ENCODE data around the gene FAM229A. TPM values are rescaled to one million over a fixed set of nuclear protein-coding genes. Genes with fewer than 3 reads are reported as not detected.

FAM229A gene
- total and polyA plus RNA-seq, 9 of the 15 experiments (the other 6 are each of a cell fraction or from before 2014, with no cell fraction given): 0.04 to 21.6 (median 7.4) TPM

- TF ChIP-seq ZNF592 (IDR thresholded peaks at IDR 0.05) (peak; percentile 87), ZNF354B (CRISPR knock-in tag; IDR thresholded peaks at IDR 0.05) (no peak), NRF1 (conservative IDR thresholded peaks at IDR 0.05 in 1 of 2, IDR thresholded peaks at IDR 0.05 in 1 of 2) (0 out of 4 replicates have a peak, but pooled peaks of 1 of the 2 experiments have one; percentile 17), MTA2 (IDR thresholded peaks at IDR 0.05; ENCODE audit: low read depth) (no peak), SRSF1 (IDR thresholded peaks at IDR 0.05; ENCODE audit: low read depth, low read length) (no peak), ZNF311 (CRISPR knock-in tag; IDR thresholded peaks at IDR 0.05) (no peak), ZBTB33 (CRISPR knock-in tag; IDR thresholded peaks at IDR 0.05) (no peak), CBFA2T2 (conservative IDR thresholded peaks at IDR 0.05) (no peak), PHF21A (IDR thresholded peaks at IDR 0.05; ENCODE audit: borderline replicate concordance, low read depth) (no peak), POLR2AphosphoS5 (IDR thresholded peaks at IDR 0.05; ENCODE audit: control insufficient read depth, insufficient read depth, low read depth, low read length) (no peak), PHTF2 (CRISPR knock-in tag; IDR thresholded peaks at IDR 0.05) (no peak), CBFA2T3 (IDR thresholded peaks at IDR 0.05) (peak; percentile 42; the same call in 1 of the 2 replicates), HOXB6 (CRISPR knock-in tag; IDR thresholded peaks at IDR 0.05; ENCODE audit: borderline replicate concordance) (no peak), HSF4 (CRISPR knock-in tag; IDR thresholded peaks at IDR 0.05; ENCODE audit: borderline replicate concordance) (no peak), CREB5 (CRISPR knock-in tag; IDR thresholded peaks at IDR 0.05) (no peak), ZNF280B (CRISPR knock-in tag; IDR thresholded peaks at IDR 0.05) (no peak), USF1 (CRISPR knock-in tag; IDR thresholded peaks at IDR 0.05) (no peak), MAFG (tag; conservative IDR thresholded peaks at IDR 0.05) (no peak), CEBPB (tag; IDR thresholded peaks at IDR 0.05) (peak; percentile 46), ZNF696 (CRISPR knock-in tag; conservative IDR thresholded peaks at IDR 0.05) (no peak)
Measured at GRCh38 chr1:32345289-32345827, 16.9 kb downstream of the FAM229A start (continued).

Measured in K562 (cell line).